NAMALWA (cell line): ENCODE measurements around the gene TNFRSF25.
"Not testable (repeated sequence)": the region's sequence is repeated elsewhere in the genome, so short reads cannot be mapped to it uniquely, and the experiment has no call there.

Experiments
- DNase-seq: peaks from one replicate; pipeline ENCODE4 v3.0.0-alpha.2; 2015; ENCODE audit warnings: low spot score

Gene TNFRSF25

DNA sequence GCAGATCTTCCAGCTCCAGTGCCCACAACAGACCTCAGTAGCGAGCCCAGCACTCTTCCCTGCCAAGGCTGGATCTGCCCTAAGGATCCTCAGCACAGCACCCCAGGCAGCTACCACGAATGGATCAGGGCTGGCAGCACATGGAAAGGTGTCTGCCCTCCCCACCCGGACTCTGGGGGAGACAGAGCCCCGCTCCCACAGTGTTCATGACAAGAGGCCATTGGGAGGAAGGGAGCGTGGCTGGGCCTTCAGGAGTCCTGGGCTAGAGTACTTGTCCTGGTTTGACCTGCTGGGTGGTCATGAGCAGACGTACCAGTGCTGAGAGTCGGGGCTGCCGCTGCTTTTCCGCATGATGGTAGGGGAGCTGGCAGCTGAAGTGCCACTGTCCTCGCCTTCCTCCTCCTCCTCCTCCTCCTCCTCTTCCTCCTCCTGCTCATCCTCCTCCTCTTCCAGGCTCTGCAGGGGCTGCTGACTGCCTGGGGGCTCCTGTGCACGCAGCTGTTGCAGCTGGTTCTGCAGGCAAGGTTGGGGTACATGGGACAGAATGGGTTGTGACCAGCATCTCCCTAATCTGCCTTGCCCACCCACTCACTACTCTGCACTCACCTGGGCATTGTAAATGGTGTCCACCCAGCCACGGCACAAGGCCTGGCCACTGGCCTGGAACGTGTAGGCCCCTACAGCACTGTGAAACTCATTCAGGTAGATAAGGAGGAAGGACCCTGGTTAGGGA lies 2.9 kb upstream of the TNFRSF25 start:
- no peak for DNase-seq

- no peak for DNase-seq
Measured at GRCh38 chr1:6467744-6468688, 2.0 kb upstream of the TNFRSF25 start.

DNA sequence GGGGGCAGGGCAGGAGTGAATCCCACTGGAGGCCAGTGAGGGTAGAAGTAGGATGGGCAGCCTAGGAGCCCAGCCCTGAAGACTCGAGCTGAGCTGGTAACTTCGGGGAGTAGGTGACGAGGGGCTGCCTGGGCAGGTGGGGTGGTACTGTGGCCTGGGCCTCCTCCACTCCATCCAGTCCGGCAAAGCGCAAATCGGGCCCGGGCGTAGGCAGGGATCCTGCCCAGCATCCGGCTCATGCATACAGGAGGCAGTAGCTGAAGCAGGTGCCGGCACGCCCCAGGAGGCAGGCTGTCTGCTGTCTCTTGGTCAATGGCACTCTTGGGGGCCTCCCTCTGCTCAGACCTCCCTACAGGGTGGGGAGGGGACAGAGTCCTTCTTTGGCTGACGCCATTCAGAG lies 1.3 kb upstream of the TNFRSF25 start:
- no peak for DNase-seq

- DNase-seq, result no peak
Measured at GRCh38 chr1:6466751-6467150, 778 bp upstream of the TNFRSF25 start.

GRCh38 chr1:6465461-6466005 lies 440 bp downstream of the TNFRSF25 start:
- no peak for DNase-seq

GRCh38 chr1:6464915-6465314 lies 1.1 kb downstream of the TNFRSF25 start:
- DNase-seq, result no peak

- DNase-seq, result no peak
Measured at GRCh38 chr1:6464514-6464836, 1.5 kb downstream of the TNFRSF25 start.

GRCh38 chr1:6463120-6463412 lies 2.9 kb downstream of the TNFRSF25 start:
- no peak for DNase-seq

DNA sequence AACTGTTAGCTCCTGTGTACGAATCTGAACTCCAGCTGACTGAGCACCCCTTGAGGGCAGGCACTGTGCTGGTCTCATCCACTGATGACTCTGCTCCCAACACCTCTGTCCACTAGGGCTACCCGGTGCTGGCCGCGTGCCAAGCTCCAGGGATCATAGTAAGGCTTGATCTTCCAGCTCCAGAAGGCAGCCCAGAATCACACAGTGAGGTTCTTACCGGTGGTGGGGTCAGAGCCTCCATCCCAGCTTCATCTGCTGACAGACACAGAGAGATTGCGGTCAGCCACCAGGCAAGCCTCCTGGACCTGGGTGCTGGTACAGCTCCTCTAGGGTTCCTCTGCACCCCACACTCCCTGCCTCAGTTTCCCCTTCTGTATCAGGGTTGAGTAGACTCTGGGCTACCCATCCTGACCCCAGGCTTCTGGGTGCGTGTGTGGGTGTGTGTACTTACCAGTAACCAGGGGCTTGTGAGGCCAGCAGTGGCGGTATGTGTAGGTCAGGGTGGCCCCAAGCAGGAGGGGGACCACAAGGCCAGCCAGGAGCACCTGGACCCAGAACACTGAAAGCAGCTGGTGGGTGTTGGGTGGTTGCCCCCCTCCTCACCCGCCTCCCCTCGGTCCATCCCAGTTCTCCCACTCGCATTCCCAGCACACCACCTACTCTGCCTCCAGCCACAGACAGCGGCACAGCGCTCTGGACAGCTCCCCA lies 3.4 kb downstream of the TNFRSF25 start:
- no peak for DNase-seq

GRCh38 chr1:6461538-6462411 lies 4.2 kb downstream of the TNFRSF25 start:
- no peak for DNase-seq

GRCh38 chr1:6461051-6461530 lies 4.9 kb downstream of the TNFRSF25 start:
- no peak for DNase-seq

DNA sequence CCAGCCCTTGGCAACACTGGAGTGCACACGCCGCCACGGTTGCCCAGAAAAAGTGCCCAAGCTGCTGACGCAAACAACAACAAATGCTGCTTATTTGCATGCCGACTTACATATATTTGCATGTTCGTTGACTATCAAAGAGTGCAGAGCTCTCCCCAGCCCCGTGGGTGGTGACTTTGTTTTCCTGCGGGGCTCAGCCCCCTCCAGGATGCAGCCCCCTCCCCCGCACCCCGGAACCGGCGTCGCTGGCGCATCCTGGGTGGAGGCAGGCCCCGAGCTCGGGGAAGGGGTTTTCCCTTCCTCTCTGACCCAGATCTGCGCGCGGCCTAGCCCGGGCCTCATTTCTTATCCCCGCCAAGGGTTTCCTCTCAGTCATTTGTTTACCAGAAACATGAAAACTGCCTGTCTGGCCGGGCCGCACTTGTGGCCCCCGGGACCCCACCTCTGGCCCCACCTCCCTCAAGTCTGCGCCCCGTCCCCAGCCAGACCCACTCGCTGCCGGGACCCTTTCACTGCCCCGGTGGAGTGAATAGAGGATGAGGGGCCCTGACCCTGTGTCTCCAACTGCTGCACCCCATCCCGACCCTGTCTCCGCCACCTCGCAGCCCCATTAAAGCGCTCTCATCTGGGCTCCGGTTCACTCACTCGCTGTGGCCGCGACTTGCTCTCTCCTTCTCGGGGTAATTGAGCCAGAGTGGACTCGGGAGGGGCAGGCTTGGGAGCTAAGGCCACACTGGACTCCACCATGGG lies 5.5 kb downstream of the TNFRSF25 start:
- DNase-seq, result peak; percentile 70

DNA sequence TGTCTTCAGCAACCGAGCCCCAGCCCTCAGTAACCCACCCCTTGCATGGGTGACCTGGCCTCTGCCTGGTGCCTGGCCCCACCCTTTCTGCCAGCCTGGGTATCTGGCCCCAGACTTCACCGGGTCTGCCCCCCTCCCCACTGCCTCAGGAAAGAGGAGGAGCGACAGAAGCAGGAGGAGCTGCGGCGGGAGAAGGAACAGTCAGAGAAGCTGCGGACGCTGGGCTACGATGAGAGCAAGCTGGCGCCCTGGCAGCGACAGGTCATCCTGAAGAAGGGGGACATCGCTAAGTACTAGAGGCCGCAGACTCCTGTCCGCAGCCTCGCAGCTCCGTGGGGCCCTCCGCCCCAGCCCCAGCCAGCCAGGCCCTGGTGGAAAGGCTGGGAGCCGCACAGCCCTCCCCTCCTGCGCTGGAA lies 6.1 kb downstream of the TNFRSF25 start:
- DNase-seq, result no peak

DNA sequence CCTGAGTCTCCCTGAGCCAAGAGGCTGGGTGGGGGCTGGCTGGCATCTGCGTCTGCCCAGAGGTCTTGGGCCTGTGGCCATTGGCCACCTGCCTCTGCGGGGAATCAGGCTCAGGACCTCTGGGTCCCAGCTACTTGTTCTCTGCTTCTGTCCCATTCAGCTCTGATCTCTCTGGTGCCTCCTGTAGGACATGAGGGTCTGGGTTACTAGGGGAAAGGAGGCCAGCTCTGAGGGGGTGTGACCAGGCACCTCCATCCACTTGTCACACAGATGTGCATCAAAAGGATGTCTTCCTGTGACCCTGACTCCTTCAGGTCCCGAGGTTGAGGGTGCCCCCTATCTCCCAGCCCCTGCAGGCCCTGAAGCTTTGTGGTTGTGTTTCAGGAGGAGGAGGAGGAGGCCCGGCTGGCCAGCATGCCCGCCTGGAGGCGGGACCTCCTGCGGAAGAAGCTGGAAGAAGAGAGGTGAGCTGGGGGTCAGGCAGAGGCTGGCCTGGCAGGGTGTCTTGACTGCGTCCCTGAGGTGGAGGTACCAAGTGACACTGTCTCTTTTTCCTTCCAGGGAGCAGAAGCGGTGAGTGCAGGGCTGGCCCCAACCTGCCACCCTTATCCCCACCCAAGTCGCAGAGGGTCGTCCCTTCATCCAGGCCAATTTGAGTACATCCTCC lies 9.0 kb downstream of the TNFRSF25 start:
- DNase-seq, result peak; percentile 52

DNA sequence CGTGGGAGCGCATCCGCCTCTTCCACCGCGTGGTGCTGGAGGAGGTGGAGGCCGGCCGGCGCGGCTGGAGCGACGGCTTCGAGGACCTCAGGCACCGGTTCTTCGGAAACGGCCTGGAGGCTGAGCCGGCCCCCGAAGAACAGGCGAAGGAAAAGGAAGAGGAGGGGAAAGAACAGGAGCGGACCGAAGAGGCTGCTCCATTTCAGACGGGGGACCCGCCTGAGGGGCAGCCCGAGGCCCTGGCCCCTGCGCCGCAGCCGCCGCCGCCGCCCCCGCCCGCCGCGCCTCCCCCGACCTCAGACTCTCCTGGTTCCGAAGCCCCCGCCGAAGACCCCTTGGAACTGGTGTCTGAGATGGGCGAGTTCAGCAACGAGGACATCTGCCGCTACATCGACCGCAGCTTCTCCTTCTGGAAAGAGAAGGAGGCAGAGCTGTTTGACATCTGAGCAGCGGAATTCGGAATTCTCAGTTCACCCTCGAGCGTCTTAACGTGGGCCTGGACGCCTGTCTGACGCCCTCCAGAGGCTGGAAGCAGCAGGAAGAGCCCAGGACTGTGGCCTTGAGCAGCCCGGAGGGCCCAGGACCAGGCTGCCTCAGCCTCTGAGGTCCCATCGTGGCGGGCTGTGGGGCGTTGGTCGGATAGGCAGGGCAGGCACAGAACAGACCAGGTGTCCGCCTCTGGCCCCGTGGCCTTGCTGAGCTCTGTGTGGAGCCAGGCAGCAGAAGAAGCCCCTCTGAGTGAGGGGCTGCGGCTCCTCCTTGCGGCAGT lies 10.0 kb downstream of the TNFRSF25 start:
- not testable (repeated sequence) for DNase-seq

DNA sequence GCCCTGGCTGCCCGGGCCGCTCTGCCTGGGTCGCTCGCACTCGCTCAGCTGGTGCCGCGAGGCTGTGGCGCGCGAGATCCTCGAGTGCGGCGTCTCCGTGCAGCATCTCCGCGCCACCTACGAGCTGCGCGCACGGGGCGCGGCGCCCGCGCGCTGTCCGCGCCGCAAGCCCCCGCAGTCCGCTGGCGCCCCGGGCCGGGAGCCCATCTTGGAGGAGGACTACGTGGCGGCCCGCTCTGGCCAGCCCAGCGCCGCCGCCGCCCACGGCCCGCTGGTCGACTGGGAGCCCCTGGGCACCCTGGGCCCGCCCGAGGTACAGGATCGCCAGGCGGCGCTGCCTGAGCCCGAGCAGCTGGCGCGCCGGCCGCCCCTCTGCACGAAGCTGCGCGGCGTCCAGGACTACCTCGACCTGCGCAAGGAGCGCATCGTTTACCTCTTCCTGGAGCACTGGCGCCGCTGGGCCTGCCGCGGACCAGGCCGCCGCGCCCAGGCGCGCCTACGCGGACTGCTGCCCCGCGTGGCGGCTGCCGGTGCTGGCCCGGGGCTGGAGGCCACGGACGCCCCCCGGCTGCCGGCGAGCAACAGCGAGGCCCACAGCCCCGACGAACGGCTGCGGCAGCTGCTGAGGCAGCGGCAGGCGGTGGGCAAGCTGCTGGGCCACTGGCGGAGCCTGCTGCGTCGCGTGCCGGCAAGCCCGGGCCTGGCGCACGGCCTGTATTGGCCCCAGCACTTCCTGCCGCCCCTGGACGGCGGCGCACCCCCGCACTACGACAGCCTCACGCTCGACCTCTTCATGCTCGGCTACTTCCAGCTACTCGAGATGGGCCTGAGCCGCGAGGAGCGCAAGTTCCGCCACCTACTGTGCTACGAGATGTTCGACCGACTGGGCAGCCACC lies 10.9 kb downstream of the TNFRSF25 start:
- DNase-seq, result no peak

DNA sequence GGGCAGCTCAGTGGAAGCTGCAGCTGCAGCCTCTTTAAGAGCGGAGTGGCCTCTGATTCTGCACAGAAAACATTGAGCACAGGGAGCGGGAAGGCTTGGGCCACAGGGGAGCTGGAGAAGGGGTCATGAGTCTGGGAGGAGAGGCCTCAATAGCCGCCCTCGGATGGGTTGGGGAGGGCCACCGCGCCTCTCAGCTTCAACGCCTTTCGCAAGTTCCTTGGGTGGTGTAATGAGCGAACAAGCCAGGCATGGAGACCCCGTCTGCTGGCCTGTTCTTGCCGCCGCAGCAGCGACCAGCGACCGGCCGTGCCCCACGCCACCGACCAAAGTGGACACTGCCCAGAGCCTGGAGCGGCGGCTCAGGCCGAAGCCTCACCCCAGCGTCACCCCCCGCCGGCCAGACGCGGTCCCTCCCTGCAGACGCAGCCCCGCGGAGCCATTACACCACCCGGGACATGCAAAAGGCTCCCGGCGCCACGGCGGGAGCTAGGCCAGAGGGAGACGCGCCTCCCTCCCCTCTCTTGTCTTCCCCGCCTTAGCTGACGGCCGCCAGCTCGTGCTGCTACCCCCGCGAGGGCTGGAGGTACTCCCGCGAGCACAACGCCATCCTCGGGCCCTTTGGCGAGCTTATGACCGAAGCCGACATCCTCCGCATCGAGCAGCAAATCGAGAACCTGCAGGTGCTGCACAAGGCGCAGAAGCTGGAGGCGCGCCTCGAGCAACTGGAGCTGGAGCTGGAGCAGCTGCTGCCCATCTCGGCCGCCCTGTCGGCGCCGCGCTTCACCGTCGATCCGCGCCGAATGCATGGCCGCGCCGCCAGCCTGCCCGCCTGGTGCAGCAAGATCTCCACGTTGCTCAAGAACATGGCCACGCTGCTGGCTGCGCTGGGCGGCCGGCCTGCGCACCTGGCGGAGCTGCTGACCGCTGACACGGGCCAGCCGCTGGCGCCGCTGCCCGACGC lies 11.8 kb downstream of the TNFRSF25 start:
- DNase-seq, result not testable (repeated sequence)
